Measurements from ENCODE around the gene LENG9.

LENG9 gene

GRCh38 chr19:54440641-54441040 lies 22.9 kb downstream of the LENG9 start:
- DNase-seq: no peak

- DNase-seq: no peak
These were observed 24.3 kb downstream of the LENG9 start for GRCh38 chr19:54439174-54439851.

GRCh38 chr19:54436628-54437252 lies 26.8 kb downstream of the LENG9 start:
- no peak for DNase-seq

GRCh38 chr19:54436031-54436523 lies 27.5 kb downstream of the LENG9 start:
- DNase-seq: no peak

GRCh38 chr19:54435551-54436016 lies 28.0 kb downstream of the LENG9 start:
- DNase-seq: no peak

- no peak for DNase-seq
These were observed 28.7 kb downstream of the LENG9 start for GRCh38 chr19:54434873-54435214.

GRCh38 chr19:54434112-54434872 lies 29.3 kb downstream of the LENG9 start:
- no peak for DNase-seq

GRCh38 chr19:54433697-54434096 lies 29.9 kb downstream of the LENG9 start:
- no peak for DNase-seq

GRCh38 chr19:54432144-54432738 lies 31.3 kb downstream of the LENG9 start:
- no peak for DNase-seq

- no peak for DNase-seq
These were observed 32.2 kb downstream of the LENG9 start for GRCh38 chr19:54431255-54431838.

GRCh38 chr19:54430306-54431254 lies 33.0 kb downstream of the LENG9 start:
- peak; percentile 53 for DNase-seq

- DNase-seq: no peak
These were observed 33.9 kb downstream of the LENG9 start for GRCh38 chr19:54429545-54430227.

- no peak for DNase-seq
These were observed 34.4 kb downstream of the LENG9 start for GRCh38 chr19:54429176-54429495.

- DNase-seq: no peak
These were observed 35.0 kb downstream of the LENG9 start for GRCh38 chr19:54428323-54429175.

GRCh38 chr19:54427586-54427985 lies 36.0 kb downstream of the LENG9 start:
- no peak for DNase-seq

- no peak for DNase-seq
These were observed 37.2 kb downstream of the LENG9 start for GRCh38 chr19:54426291-54426931.

GRCh38 chr19:54425382-54425723 lies 38.2 kb downstream of the LENG9 start:
- no peak for DNase-seq

GRCh38 chr19:54424660-54425381 lies 38.8 kb downstream of the LENG9 start:
- no peak for DNase-seq

GRCh38 chr19:54424201-54424600 lies 39.4 kb downstream of the LENG9 start:
- DNase-seq: no peak

Measured in right kidney (tissue), 1 donor.